NCI-H2227 (cell line): ENCODE data around the gene MED25.
"Not testable (repeated sequence)": the region's sequence is repeated elsewhere in the genome, so short reads cannot be mapped to it uniquely, and the experiment has no call there.

Source experiments
- DNase-seq: peaks from one replicate; lab custom pipeline; 2025; ENCODE audit not compliant: unreplicated experiment; lab: John Stamatoyannopoulos, UW

MED25 gene

GRCh38 chr19:49812997-49813861, 4.9 kb upstream of the MED25 start, which contains the start of gene FUZ:
Gene FUZ, minus strand, starts transcription at chr19:49813292. Its CDS starts 186 bp downstream, at chr19:49813106.
- peak; percentile 96 for DNase-seq

- no peak for DNase-seq
These were observed 4.1 kb upstream of the MED25 start for GRCh38 chr19:49814010-49814409.

DNA sequence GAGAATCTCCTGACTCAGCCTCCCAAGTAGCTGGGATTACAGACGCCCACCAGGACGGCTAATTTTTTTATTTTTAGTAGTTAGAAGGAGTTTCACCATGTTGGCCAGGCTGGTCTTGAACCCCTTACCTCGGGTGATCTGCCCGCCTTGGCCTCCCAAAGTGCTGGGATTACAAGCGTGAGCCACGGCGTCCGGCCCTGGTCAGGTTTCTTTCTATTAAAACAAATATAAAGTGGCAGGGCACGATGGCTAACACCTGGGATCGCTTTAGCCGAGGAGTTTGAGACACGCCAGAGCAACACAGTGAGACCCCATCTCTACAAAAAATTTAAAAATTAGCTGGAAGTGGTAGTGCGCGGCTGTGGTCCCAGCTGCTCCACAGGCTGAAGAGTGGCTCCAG, 1.5 kb upstream of the MED25 start:
- DNase-seq = peak; percentile 16

DNA sequence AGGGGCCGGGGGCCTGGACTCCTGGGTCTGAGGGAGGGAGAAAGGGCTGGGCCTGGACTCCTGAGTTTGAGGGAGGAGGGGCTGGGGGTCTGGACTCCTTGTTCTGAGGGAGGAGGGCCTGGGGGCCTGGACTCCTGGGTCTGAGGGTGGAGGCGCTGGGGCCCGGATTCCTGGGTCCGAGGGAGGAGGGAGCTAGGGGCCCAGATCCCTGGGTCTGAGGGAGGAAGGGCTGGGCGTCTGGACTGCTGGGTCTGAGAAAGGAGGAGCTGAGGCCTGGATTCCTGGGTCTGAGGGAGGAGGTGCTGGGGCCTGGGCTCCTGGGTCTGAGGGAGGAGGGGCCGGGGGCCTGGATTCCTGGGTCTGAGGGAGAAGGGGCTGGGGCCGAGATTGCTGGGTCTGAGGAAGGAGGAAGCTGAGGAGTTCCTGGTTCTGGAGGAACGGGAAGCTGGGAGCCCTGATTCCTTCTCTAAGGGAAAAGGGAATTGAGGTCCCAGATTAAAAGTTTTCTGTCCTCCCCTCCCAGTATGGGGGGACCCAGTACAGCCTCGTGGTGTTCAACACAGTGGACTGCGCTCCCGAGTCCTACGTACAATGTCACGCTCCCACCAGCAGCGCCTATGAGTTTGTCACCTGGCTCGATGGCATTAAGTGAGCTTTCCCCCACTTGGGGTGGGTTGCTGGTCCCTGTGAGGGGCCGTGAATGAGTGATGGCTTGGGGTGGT, 721 bp downstream of the MED25 start:
- no peak for DNase-seq

DNA sequence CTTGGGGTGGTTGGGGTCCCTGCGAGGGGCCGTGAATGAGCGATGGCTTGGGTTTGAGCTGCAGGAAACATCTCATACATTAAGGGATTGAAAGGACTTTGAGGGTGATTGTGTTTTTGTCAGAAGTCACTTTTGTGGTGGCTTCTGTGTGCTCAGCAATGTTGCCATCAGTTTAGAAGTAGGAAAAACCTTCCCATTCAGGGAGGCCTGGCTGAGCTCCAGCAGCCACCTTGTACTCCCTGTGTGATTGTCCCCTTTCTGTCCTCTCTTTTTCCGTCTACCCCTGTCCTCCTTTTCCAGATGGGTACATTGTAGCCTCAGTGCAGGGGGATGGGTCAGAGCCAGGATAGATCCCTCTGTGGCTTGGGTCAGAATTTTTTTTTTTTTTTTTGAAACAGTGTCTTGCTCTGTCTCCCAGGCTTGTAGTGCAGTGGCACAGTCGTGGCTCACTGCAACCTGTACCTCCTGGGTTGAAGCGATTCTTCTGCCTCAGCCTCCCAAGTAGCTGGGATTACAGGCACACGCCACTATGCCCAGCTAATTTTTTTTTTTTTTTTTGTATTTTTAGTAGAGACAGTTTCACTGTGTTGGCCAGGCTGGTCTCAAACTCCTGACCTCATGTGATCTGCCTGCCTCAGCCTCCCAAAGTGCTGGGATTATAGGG, 1.5 kb downstream of the MED25 start:
- DNase-seq = not testable (repeated sequence)

- no peak for DNase-seq
These were observed 2.0 kb downstream of the MED25 start for GRCh38 chr19:49820125-49820524.

DNA sequence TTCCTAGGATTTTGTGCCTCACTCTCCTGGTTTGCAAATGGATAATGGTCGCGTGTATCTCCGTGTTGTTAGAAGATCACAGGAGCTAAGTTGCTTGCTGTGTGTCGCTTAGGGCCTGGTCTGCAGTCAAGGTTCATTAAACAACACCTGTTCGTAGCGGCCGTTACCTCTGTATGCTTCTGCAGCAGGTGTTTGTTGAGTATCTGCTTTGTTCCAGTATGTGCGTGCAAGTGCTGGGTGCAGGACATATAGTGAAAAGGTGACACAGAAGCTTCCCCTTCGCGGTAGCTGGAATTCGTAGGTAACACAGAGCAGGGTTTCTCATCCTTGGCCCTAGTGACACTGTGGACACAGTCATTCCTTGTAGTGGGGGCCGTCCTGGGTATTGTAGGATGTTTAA, 5.4 kb downstream of the MED25 start:
- DNase-seq = no peak

DNA sequence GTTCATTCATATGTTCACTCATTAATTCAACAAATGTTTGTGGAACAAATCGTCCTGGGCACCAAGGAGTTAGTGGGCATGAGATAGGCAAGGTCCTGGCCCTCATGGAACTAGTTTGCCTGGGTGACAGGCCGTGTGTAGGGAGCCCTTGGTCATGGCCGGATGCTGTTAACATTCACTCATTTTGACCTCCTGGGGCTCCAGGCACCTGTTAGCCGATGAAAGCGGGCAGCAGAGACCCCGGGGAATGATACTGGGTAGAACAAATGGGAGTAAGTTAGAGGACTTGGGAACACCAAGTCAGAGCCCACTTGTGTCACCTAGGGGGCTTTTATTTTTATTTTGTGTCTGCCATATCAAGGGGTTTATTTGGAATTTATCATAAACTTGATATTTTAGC, 6.6 kb downstream of the MED25 start:
- DNase-seq = no peak

DNA sequence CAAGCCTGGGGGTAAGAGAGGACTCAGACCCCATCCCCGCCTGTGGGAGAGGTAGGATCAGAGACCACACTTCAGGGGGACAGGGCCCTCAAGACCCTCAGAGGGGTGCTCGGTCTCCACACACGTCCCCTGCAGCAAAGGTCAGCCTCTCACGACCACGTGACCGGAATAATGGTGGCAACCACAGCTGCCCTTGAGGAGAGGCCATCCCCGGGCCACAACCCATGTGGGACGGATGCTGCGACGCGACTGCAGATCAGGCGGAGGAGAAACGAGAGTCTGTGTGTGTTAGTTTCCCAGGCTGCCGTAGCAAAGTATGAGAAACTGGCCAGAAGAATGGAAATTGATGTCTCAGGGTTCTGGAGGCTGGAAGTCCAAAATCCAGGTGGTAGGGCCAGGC, 8.9 kb downstream of the MED25 start:
- DNase-seq = no peak

DNA sequence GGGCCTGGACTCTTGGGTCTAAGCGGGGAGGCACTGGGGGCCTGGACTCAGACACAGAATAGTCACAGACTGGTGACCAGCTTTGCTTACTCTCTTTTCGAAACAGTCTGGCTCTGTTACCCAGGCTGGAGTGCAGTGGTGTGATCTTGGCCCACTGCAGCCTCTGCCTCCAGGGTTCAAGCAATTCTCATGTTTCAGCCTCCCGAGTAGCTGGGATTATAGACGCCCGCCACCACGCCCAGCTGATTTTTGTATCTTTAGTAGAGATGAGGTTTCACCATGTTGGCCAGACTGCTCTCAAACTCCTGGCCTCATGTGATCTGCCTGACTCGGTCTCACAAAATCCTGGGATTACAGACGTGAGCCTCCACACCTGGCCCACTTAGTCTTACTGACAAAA, 11.1 kb downstream of the MED25 start:
- no peak for DNase-seq

- DNase-seq = no peak
These were observed 11.6 kb downstream of the MED25 start for GRCh38 chr19:49829721-49830120.

- DNase-seq = no peak
These were observed 12.7 kb downstream of the MED25 start for GRCh38 chr19:49830766-49831165.

DNA sequence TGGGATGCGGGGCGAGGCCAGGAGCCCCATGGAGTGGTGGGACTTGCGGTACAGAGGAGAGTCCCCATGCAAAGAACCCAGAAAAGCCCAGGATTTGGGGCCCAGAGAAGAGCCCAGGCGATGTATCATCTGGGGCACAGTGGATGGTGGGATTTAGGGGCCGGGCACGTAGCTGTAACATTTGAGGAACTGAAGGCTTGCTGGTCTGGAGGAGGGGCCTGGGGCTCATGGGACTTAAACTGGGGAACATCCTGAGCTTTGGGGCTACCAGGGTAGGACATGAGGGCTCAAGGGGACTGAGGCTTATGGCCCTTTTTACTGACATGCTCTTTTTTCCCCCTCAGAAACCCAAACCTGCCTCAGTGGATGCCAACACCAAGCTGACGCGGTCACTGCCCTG, 13.5 kb downstream of the MED25 start:
- DNase-seq = no peak

DNA sequence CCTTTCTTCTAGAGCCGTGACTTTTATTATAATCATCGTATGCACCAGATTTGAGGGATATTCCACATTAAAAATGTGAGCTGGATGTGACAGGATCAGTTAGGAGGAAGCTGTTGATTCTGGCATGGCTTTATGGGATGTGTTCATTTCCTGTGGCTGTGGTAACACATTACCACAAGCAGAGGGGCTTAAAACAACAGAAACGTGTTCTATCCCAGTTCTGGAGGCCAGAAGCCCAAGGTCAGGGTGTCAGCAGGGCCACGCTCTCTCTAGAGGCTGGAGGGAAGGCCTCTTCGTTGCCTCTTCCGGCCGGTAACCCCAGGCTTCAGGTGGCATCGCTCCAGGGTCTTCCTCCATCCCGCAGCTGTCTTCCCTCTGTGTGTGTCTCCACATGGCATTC, 14.5 kb downstream of the MED25 start:
- DNase-seq = no peak

- no peak for DNase-seq
These were observed 15.5 kb downstream of the MED25 start for GRCh38 chr19:49833599-49833998.

DNA sequence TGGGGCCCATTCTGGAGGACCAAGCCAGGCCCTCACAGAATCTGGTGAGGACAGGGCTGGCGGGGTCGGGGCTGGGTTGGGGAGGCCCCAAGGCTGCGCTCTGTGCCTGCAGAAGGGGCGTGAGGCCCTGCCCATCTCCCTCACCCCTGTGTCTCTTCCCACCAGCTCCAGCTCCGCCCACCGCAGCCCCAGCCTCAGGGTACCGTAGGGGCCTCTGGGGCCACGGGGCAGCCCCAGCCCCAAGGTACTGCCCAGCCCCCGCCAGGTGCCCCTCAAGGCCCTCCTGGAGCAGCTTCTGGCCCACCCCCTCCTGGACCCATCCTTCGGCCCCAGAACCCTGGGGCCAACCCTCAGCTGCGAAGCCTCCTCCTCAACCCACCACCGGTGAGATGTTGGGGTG, 17.5 kb downstream of the MED25 start:
- no peak for DNase-seq

- DNase-seq = no peak
These were observed 18.3 kb downstream of the MED25 start for GRCh38 chr19:49836176-49837008.

DNA sequence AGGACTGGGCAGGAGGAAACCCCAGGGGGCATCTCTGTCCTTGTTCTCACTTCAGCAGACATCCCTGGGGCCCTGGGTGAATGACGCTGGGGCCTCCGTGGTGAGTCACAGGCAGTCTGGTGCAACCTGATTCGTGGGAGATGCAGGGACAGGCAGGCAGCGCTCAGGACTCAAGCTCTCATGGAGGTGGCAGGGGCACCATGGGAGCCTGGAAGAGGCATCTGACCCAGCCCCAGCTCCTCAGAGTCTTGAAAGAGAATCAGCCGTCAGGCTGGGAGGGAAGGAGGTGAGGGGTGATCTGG, 18.9 kb downstream of the MED25 start:
- no peak for DNase-seq

DNA sequence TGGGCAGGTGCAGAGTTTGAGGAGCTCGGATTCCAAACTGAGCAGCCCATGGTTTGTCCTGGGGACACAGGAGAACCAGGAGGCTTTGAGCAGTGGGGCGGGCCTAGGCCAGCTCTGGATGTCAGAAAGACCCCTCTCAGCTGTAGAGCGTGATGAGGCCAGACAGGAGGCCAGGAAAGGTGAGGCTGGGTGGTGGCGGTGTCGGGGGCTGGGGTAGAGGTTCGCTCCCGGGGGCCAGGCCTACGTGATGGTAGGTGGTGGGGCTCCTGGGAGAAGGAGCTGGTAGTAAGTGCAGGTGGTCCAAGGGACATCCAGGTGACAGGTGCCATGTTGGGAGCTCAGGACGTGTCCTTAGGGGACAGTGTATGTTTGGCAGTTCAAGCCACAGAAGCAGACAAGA, 19.3 kb downstream of the MED25 start:
- no peak for DNase-seq

DNA sequence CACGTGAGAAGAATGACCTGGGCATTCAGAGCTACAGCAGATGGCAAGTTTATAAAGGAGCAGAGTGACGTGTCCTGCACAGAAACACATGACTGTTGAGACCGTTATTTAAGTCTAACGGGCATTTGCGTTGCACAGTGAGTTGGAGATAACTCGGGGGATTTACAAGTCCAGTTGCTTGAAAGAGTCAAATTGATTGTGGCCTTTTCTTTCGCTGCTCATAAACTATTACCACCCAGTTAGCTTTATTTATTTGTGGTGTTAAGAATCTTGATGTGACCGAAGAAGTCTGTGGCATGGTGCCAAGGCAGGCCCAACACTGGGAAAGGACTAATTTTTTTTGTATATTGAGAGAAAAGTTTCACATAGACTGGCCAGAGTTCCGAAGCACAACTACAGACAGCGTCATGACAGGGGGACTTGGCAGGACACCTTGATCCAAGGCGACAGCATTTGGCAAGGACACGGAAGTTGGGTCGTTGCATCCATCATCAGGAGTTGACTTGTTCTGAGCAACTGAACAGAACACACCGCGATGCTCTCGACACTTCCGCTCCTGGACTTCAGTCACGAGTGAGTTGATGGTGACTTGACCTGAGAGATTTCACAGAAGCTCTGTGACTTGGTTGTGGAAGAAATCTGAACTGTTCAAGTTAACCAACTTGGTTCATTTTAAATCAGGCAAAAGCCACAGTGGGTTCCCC, 20.9 kb downstream of the MED25 start:
- DNase-seq = no peak

- no peak for DNase-seq
These were observed 21.6 kb downstream of the MED25 start for GRCh38 chr19:49839713-49840112.
